Endodermal cell (in vitro differentiated cells): ENCODE data around the gene DCAF11. TPM values are rescaled to one million over a fixed set of nuclear protein-coding genes. Genes with fewer than 3 reads are reported as not detected.

ENCODE experiments used
- DNase-seq: peaks from one replicate; pipeline ENCODE4 v3.0.0-alpha.2; 2017
- H3K27ac ChIP-seq: 2 replicates; pipeline ENCODE4 v1.5.1; 2013; ENCODE audit warnings: mild to moderate bottlenecking, low read depth, low read length, moderate library complexity
- H3K27me3 ChIP-seq: 2 replicates; pipeline ENCODE4 v1.6.1; 2013; ENCODE audit warnings: mild to moderate bottlenecking, low read length, moderate library complexity; ENCODE audit not compliant: insufficient read depth, control insufficient read depth, poor library complexity, severe bottlenecking
- H3K36me3 ChIP-seq: 2 replicates; pipeline ENCODE4 v1.7.0; 2013; ENCODE audit warnings: mild to moderate bottlenecking, low read length, moderate library complexity; ENCODE audit not compliant: control insufficient read depth, insufficient read depth
- H3K4me1 ChIP-seq: one replicate; pipeline ENCODE4 v1.7.0; 2013; ENCODE audit warnings: low read length; ENCODE audit not compliant: control insufficient read depth, insufficient read depth
- H3K4me3 ChIP-seq: 2 replicates; pipeline ENCODE4 v1.5.1; 2013; ENCODE audit warnings: mild to moderate bottlenecking, low read length, moderate library complexity
- H3K9ac ChIP-seq: 2 replicates; pipeline ENCODE4 v1.6.1; 2013; ENCODE audit warnings: mild to moderate bottlenecking, low read length, moderate library complexity; ENCODE audit not compliant: poor library complexity, severe bottlenecking; ENCODE audit errors: extremely low read depth
- H3K9me3 ChIP-seq: 2 replicates; pipeline ENCODE4 v1.6.1; 2013; ENCODE audit warnings: mild to moderate bottlenecking, low read length, moderate library complexity; ENCODE audit not compliant: control insufficient read depth
- H3K27ac Mint-ChIP-seq: 2 replicates; pipeline ENCODE4 v1.8.0; 2020; ENCODE audit warnings: mixed read lengths
- H3K27me3 Mint-ChIP-seq: 2 replicates; pipeline ENCODE4 v1.8.0; 2021; ENCODE audit warnings: mild to moderate bottlenecking, mixed read lengths; ENCODE audit not compliant: insufficient read depth
- H3K36me3 Mint-ChIP-seq: 2 replicates; pipeline ENCODE4 v1.8.0; 2020; ENCODE audit warnings: low read depth, mixed read lengths
- H3K4me1 Mint-ChIP-seq: 2 replicates; pipeline ENCODE4 v1.8.0; 2020; ENCODE audit warnings: mixed read lengths
- H3K4me3 Mint-ChIP-seq: 2 replicates; pipeline ENCODE4 v1.8.0; 2020; ENCODE audit warnings: mild to moderate bottlenecking, moderate library complexity, mixed read lengths
- H3K9me3 Mint-ChIP-seq: 2 replicates; pipeline ENCODE4 v1.8.0; 2020; ENCODE audit warnings: mild to moderate bottlenecking, mixed read lengths
- CTCF ChIP-seq: fragments of 200-600 bp; sonication (generic); conservative IDR thresholded peaks from 2 replicates; pipeline ENCODE4 v1.5.0; 2021; ENCODE audit warnings: antibody characterized with exemption, mild to moderate bottlenecking
- WGBS, 2 experiments: methylation state at CpG; one replicate each; pipeline versions ENCODE4 v1.1.5 to v1.1.7; 2013; ENCODE audit warnings: missing lambda C conversion rate in 2 of 2, mixed read lengths in 1 of 2; ENCODE audit not compliant: insufficient coverage in 1 of 2, insufficient read length in 1 of 2; 5-methylcytosine and 5-hydroxymethylcytosine counted together
- total RNA-seq, 2 donors: library from RNA; stranded (reverse); fragmentation: NEBNext Ultra II Directional in 1 of 2; extraction: Animal tissue kit (Norgen Biotek cat#: 25700) in 1 of 2; gene quantifications; 2 replicates in 1 of 2; 3 replicates in 1 of 2; pipeline ENCODE4 v1.2.1, GENCODE V29; 2021

Gene DCAF11
- total RNA-seq, 2 donors from 2014 or later, result 71.1 to 72.2 TPM

GRCh38 chr14:24115422-24116127 lies 998 bp downstream of the DCAF11 start:
- Histone ChIP-seq H3K36me3 (peaks cover 34% of the 10 kb centered on the region), H3K4me1 (no peaks in the 10 kb centered on the region), H3K9ac (peak overlapping the region; percentile 54), H3K9me3 (no peaks in the 10 kb centered on the region), H3K4me3 (peak overlapping the region; percentile 94), H3K27me3 (no peaks in the 10 kb centered on the region), H3K27ac (no peak overlapping the region)
- TF ChIP-seq CTCF, result no peak
- 9 to 12% methylated on average over 11 to 14 of the region's 14 CpGs for WGBS, 2 experiments
- Mint-ChIP-seq H3K4me1 (peaks cover 15% of the 10 kb centered on the region), H3K4me3 (peak overlapping the region; percentile 87), H3K27ac (peak overlapping the region; percentile 99), H3K9me3 (no peaks in the 10 kb centered on the region), H3K36me3 (peaks cover 31% of the 10 kb centered on the region), H3K27me3 (no peaks in the 10 kb centered on the region)
- no peak for DNase-seq

GRCh38 chr14:24116128-24116814 lies 1.7 kb downstream of the DCAF11 start:
- no peak overlapping the region for H3K27ac Mint-ChIP-seq
- peaks cover 41% of the 10 kb centered on the region for H3K36me3 ChIP-seq
- H3K9me3 ChIP-seq, result no peaks in the 10 kb centered on the region
- H3K9ac ChIP-seq, result no peak overlapping the region
- H3K36me3 Mint-ChIP-seq, result peaks cover 37% of the 10 kb centered on the region
- no peak for DNase-seq
- no peaks in the 10 kb centered on the region for H3K9me3 Mint-ChIP-seq
- H3K27me3 Mint-ChIP-seq, result no peaks in the 10 kb centered on the region
- no peak for TF ChIP-seq CTCF
- peak overlapping the region; percentile 94 for H3K4me3 ChIP-seq
- 91 to 98% methylated on average over 4 to 6 of the region's 6 CpGs for WGBS, 2 experiments
- no peaks in the 10 kb centered on the region for H3K4me1 ChIP-seq
- no peak overlapping the region for H3K27ac ChIP-seq
- peak overlapping the region; percentile 87 for H3K4me3 Mint-ChIP-seq
- peaks cover 15% of the 10 kb centered on the region for H3K4me1 Mint-ChIP-seq
- H3K27me3 ChIP-seq, result no peaks in the 10 kb centered on the region

- H3K36me3 ChIP-seq, result peaks cover 47% of the 10 kb centered on the region
- H3K27ac Mint-ChIP-seq, result no peak overlapping the region
- TF ChIP-seq CTCF, result no peak
- no peak overlapping the region for H3K9ac ChIP-seq
- H3K27ac ChIP-seq, result no peak overlapping the region
- H3K9me3 Mint-ChIP-seq, result no peaks in the 10 kb centered on the region
- no peaks in the 10 kb centered on the region for H3K9me3 ChIP-seq
- no peaks in the 10 kb centered on the region for H3K4me1 ChIP-seq
- no peaks in the 10 kb centered on the region for H3K27me3 Mint-ChIP-seq
- H3K4me1 Mint-ChIP-seq, result peaks cover 15% of the 10 kb centered on the region
- H3K27me3 ChIP-seq, result no peaks in the 10 kb centered on the region
- no peak overlapping the region for H3K4me3 Mint-ChIP-seq
- DNase-seq, result no peak
- peaks cover 42% of the 10 kb centered on the region for H3K36me3 Mint-ChIP-seq
- no peak overlapping the region for H3K4me3 ChIP-seq
- 90 to 97% methylated on average over 4 to 6 of the region's 6 CpGs for WGBS, 2 experiments
These were observed 2.6 kb downstream of the DCAF11 start for GRCh38 chr14:24117179-24117578.
